ENCODE data around the gene AMER3.

GRCh38 chr2:130744287-130745117, 10.8 kb upstream of the AMER3 start:
- TF ChIP-seq SP1 (IDR thresholded peaks at IDR 0.05): no peak
- TF ChIP-seq CTCF (IDR thresholded peaks at IDR 0.05; ENCODE audit: low read depth, low read length, missing input control): no peak
- TF ChIP-seq REST (IDR thresholded peaks at IDR 0.05): no peak
- TF ChIP-seq RXRA (IDR thresholded peaks at IDR 0.05): no peak
- TF ChIP-seq GABPA (IDR thresholded peaks at IDR 0.05 in 1 of 2, conservative IDR thresholded peaks at IDR 0.05 in 1 of 2): no peak
- TF ChIP-seq FOXA1 (IDR thresholded peaks at IDR 0.05): no peak
- TF ChIP-seq TAF1 (conservative IDR thresholded peaks at IDR 0.05): no peak

Measured in liver (tissue), 3 donors.